DOHH2 (cell line): ENCODE data around the gene ATL2.
"Not testable (repeated sequence)": the region's sequence is repeated elsewhere in the genome, so short reads cannot be mapped to it uniquely, and the experiment has no call there.

Source experiments
- H3F3A ChIP-seq: fragments of 200-600 bp; sonication (generic), shearing (Covaris generic); 2 replicates; pipeline ENCODE4 v1.6.0; 2016; ENCODE audit warnings: antibody characterized with exemption, mild to moderate bottlenecking; ENCODE audit not compliant: control insufficient read depth, insufficient read depth
- H3K27ac ChIP-seq: fragments of 200-600 bp; sonication (generic); 2 replicates; pipeline ENCODE4 v1.5.1; 2014; ENCODE audit warnings: low read depth, mild to moderate bottlenecking, low read length, moderate library complexity
- H3K27me3 ChIP-seq: fragments of 200-600 bp; sonication (generic); 2 replicates; pipeline ENCODE4 v1.6.1; 2014; ENCODE audit warnings: mild to moderate bottlenecking, low read length, mixed read lengths; ENCODE audit not compliant: control insufficient read depth
- H3K36me3 ChIP-seq: fragments of 200-600 bp; sonication (generic); 2 replicates; pipeline ENCODE4 v1.6.1; 2014; ENCODE audit warnings: mild to moderate bottlenecking, low read length, moderate library complexity, mixed read lengths; ENCODE audit not compliant: control insufficient read depth
- H3K4me1 ChIP-seq: fragments of 200-600 bp; sonication (generic); 2 replicates; pipeline ENCODE4 v1.6.1; 2014; ENCODE audit warnings: mild to moderate bottlenecking, low read length, mixed read lengths; ENCODE audit not compliant: control insufficient read depth
- H3K4me2 ChIP-seq: fragments of 200-600 bp; sonication (generic); 2 replicates; pipeline ENCODE4 v1.6.0; 2014; ENCODE audit warnings: mild to moderate bottlenecking, low read length, moderate library complexity
- H3K4me3 ChIP-seq: fragments of 200-600 bp; sonication (generic); 2 replicates; pipeline ENCODE4 v1.5.1; 2014; ENCODE audit warnings: mild to moderate bottlenecking, low read length, mixed read lengths
- H3K79me2 ChIP-seq: fragments of 200-600 bp; sonication (generic); 2 replicates; pipeline ENCODE4 v1.6.1; 2014; ENCODE audit warnings: mild to moderate bottlenecking, low read length, mixed read lengths; ENCODE audit not compliant: control insufficient read depth
- H3K9me2 ChIP-seq: fragments of 200-600 bp; sonication (generic); replicated peaks from 2 replicates; pipeline ENCODE4 v1.6.1; 2014; ENCODE audit warnings: mild to moderate bottlenecking, low read length, mixed read lengths; ENCODE audit not compliant: control insufficient read depth
- H3K9me3 ChIP-seq: fragments of 200-600 bp; sonication (generic); 2 replicates; pipeline ENCODE4 v1.6.1; 2014; ENCODE audit warnings: antibody characterized with exemption, low read length, mixed read lengths; ENCODE audit not compliant: control insufficient read depth, insufficient read depth
- H4K20me1 ChIP-seq: fragments of 200-600 bp; sonication (generic); 2 replicates; pipeline ENCODE4 v1.6.0; 2014; ENCODE audit warnings: low read depth, mild to moderate bottlenecking, antibody characterized with exemption, low read length, moderate library complexity; ENCODE audit not compliant: control insufficient read depth, insufficient read depth
- CTCF ChIP-seq: fragments of 200-600 bp; sonication (generic); IDR thresholded peaks from one replicate; pipeline ENCODE4 v1.5.1; 2014; ENCODE audit warnings: antibody characterized with exemption, mild to moderate bottlenecking, low read depth, low read length; ENCODE audit not compliant: poor library complexity, severe bottlenecking
- EZH2phosphoT487 ChIP-seq: fragments of 200-600 bp; sonication (generic); IDR thresholded peaks from 2 replicates; pipeline ENCODE4 v1.6.1; 2017; ENCODE audit warnings: borderline replicate concordance, mild to moderate bottlenecking, antibody characterized with exemption, low read length, moderate library complexity, mixed read lengths

The ATL2 gene

GRCh38 chr2:38327580-38327979 is 49.5 kb downstream of the ATL2 start:
- peaks cover 40% of the 10 kb centered on the region for H3K36me3 ChIP-seq
- TF ChIP-seq CTCF (no peak), EZH2phosphoT487 (no peak)
- 0 out of 2 replicates have a peak, but pooled peaks cover 5% of the 10 kb centered on the region for H4K20me1 ChIP-seq
- H3K4me3 ChIP-seq = no peak overlapping the region
- H3K4me1 ChIP-seq = peaks cover 11% of the 10 kb centered on the region; the same call in 1 of the 2 replicates
- 0 out of 2 replicates have a peak, but pooled peaks cover 2% of the 10 kb centered on the region for H3F3A ChIP-seq
- H3K4me2 ChIP-seq = no peak overlapping the region
- peaks cover 5% of the 10 kb centered on the region; the same call in 1 of the 2 replicates for H3K9me3 ChIP-seq
- no peaks in the 10 kb centered on the region for H3K9me2 ChIP-seq
- H3K79me2 ChIP-seq = peaks cover 91% of the 10 kb centered on the region
- no peak overlapping the region for H3K27ac ChIP-seq
- H3K27me3 ChIP-seq = no peaks in the 10 kb centered on the region

- 0 out of 2 replicates have a peak, but pooled peaks cover 2% of the 10 kb centered on the region for H3F3A ChIP-seq
- peaks cover 32% of the 10 kb centered on the region for H3K36me3 ChIP-seq
- peaks cover 82% of the 10 kb centered on the region for H3K79me2 ChIP-seq
- H3K27me3 ChIP-seq = no peaks in the 10 kb centered on the region
- H3K4me3 ChIP-seq = no peak overlapping the region
- peaks cover 7% of the 10 kb centered on the region; the same call in 1 of the 2 replicates for H3K4me1 ChIP-seq
- TF ChIP-seq EZH2phosphoT487 (no peak), CTCF (no peak)
- H3K4me2 ChIP-seq = no peak overlapping the region
- no peak overlapping the region for H3K27ac ChIP-seq
- H3K9me3 ChIP-seq = no peaks in the 10 kb centered on the region
- no peaks in the 10 kb centered on the region for H3K9me2 ChIP-seq
- H4K20me1 ChIP-seq = 0 out of 2 replicates have a peak, but pooled peaks cover 5% of the 10 kb centered on the region
These were observed 53.5 kb downstream of the ATL2 start for GRCh38 chr2:38323623-38324022.

GRCh38 chr2:38322224-38322914 is 54.7 kb downstream of the ATL2 start:
- H3K9me2 ChIP-seq = no peaks in the 10 kb centered on the region
- H3K4me2 ChIP-seq = no peak overlapping the region
- peaks cover 45% of the 10 kb centered on the region for H3K36me3 ChIP-seq
- H3K27me3 ChIP-seq = no peaks in the 10 kb centered on the region
- H3K79me2 ChIP-seq = peaks cover 70% of the 10 kb centered on the region
- H4K20me1 ChIP-seq = 0 out of 2 replicates have a peak, but pooled peaks cover 4% of the 10 kb centered on the region
- H3F3A ChIP-seq = 0 out of 2 replicates have a peak, but pooled peaks cover 3% of the 10 kb centered on the region
- no peak overlapping the region for H3K27ac ChIP-seq
- peaks cover 7% of the 10 kb centered on the region; the same call in 1 of the 2 replicates for H3K4me1 ChIP-seq
- H3K9me3 ChIP-seq = no peaks in the 10 kb centered on the region
- TF ChIP-seq EZH2phosphoT487 (no peak), CTCF (no peak)
- no peak overlapping the region for H3K4me3 ChIP-seq

GRCh38 chr2:38319240-38319639 is 57.8 kb downstream of the ATL2 start:
- not testable (repeated sequence) for H3K9me2 ChIP-seq, H3K9me3 ChIP-seq, H3K27ac ChIP-seq, H3F3A ChIP-seq, H3K4me3 ChIP-seq, H4K20me1 ChIP-seq, H3K4me1 ChIP-seq, H3K4me2 ChIP-seq, H3K27me3 ChIP-seq
- Histone ChIP-seq H3K79me2 (peaks cover 39% of the 10 kb centered on the region), H3K36me3 (peaks cover 65% of the 10 kb centered on the region)
